ENCODE measurements around the gene MRPS18A.
A peak's percentile ranks its signal among the peaks of the same experiment; 100 is the strongest.

Gene MRPS18A

GRCh38 chr6:43629505-43630300 is 57.9 kb downstream of the MRPS18A start:
- peak overlapping the region; percentile 61 for H3K4me3 ChIP-seq (ENCODE audit: insufficient read depth, low read length, poor library complexity, severe bottlenecking)
- H3K9me2 ChIP-seq (replicated peaks; ENCODE audit: insufficient read depth, low read length), result no peaks in the 10 kb centered on the region
- H3K79me2 ChIP-seq (ENCODE audit: insufficient read depth, low read length), result peaks cover 20% of the 10 kb centered on the region
- H3K9ac ChIP-seq (ENCODE audit: low read length), result peak overlapping the region; percentile 67
- TF ChIP-seq EZH2phosphoT487 (conservative IDR thresholded peaks at IDR 0.05; ENCODE audit: low read length) (no peak), CTCF (IDR thresholded peaks at IDR 0.05; ENCODE audit: insufficient read depth, low read length, poor library complexity, severe bottlenecking) (no peak)
- H2AFZ ChIP-seq (ENCODE audit: low read depth, low read length, severe bottlenecking), result peak overlapping the region; percentile 69
- peak overlapping the region; percentile 62 for H3K4me2 ChIP-seq (ENCODE audit: low read depth, low read length, poor library complexity, severe bottlenecking)
- no peaks in the 10 kb centered on the region for H4K20me1 ChIP-seq (ENCODE audit: low read depth, low read length)
- H3K36me3 ChIP-seq (ENCODE audit: low read length), result no peaks in the 10 kb centered on the region
- H3K9me3 ChIP-seq (ENCODE audit: insufficient read depth, low read length), result no peaks in the 10 kb centered on the region
- no peaks in the 10 kb centered on the region for H3K27me3 ChIP-seq (ENCODE audit: low read length)
- peak overlapping the region; percentile 80 for H3K27ac ChIP-seq (ENCODE audit: low read depth, low read length)
- H3F3A ChIP-seq (ENCODE audit: insufficient read depth), result peaks cover 14% of the 10 kb centered on the region

- Histone ChIP-seq H3K79me2 (ENCODE audit: insufficient read depth, low read length) (peaks cover 20% of the 10 kb centered on the region), H3F3A (ENCODE audit: insufficient read depth) (peaks cover 13% of the 10 kb centered on the region), H3K4me3 (ENCODE audit: insufficient read depth, low read length, poor library complexity, severe bottlenecking) (peak within 1 kb of the TSS; percentile 78), H3K27me3 (ENCODE audit: low read length) (no peaks in the 10 kb centered on the region), H2AFZ (ENCODE audit: low read depth, low read length, severe bottlenecking) (peak within 1 kb of the TSS; percentile 69), H3K27ac (ENCODE audit: low read depth, low read length) (peak within 1 kb of the TSS; percentile 80), H3K9me3 (ENCODE audit: insufficient read depth, low read length) (no peaks in the 10 kb centered on the region), H3K36me3 (ENCODE audit: low read length) (no peaks in the 10 kb centered on the region), H3K9ac (ENCODE audit: low read length) (peak within 1 kb of the TSS; percentile 76), H4K20me1 (ENCODE audit: low read depth, low read length) (no peaks in the 10 kb centered on the region), H3K4me2 (ENCODE audit: low read depth, low read length, poor library complexity, severe bottlenecking) (peak within 1 kb of the TSS; percentile 69), H3K9me2 (replicated peaks; ENCODE audit: insufficient read depth, low read length) (no peaks in the 10 kb centered on the region)
- no peak for TF ChIP-seq CTCF (IDR thresholded peaks at IDR 0.05; ENCODE audit: insufficient read depth, low read length, poor library complexity, severe bottlenecking)
- TF ChIP-seq EZH2phosphoT487 (conservative IDR thresholded peaks at IDR 0.05; ENCODE audit: low read length), result no peak
These were observed 58.5 kb downstream of the MRPS18A start, which contains the start of gene GTPBP2 for GRCh38 chr6:43629104-43629504. Gene GTPBP2 (minus strand): TSS chr6:43629264. CDS start chr6:43629162, 102 bp downstream.

- Histone ChIP-seq H2AFZ (ENCODE audit: low read depth, low read length, severe bottlenecking) (peak overlapping the region; percentile 11), H3K4me3 (ENCODE audit: insufficient read depth, low read length, poor library complexity, severe bottlenecking) (peak overlapping the region; percentile 78), H3K36me3 (ENCODE audit: low read length) (no peaks in the 10 kb centered on the region), H3K9me3 (ENCODE audit: insufficient read depth, low read length) (no peaks in the 10 kb centered on the region), H3K27ac (ENCODE audit: low read depth, low read length) (peak overlapping the region; percentile 76), H3K27me3 (ENCODE audit: low read length) (no peaks in the 10 kb centered on the region), H3K9me2 (replicated peaks; ENCODE audit: insufficient read depth, low read length) (no peaks in the 10 kb centered on the region), H3F3A (ENCODE audit: insufficient read depth) (peaks cover 13% of the 10 kb centered on the region), H3K79me2 (ENCODE audit: insufficient read depth, low read length) (peaks cover 20% of the 10 kb centered on the region), H4K20me1 (ENCODE audit: low read depth, low read length) (no peaks in the 10 kb centered on the region), H3K4me2 (ENCODE audit: low read depth, low read length, poor library complexity, severe bottlenecking) (peak overlapping the region; percentile 69), H3K9ac (ENCODE audit: low read length) (peak overlapping the region; percentile 76)
- TF ChIP-seq EZH2phosphoT487 (conservative IDR thresholded peaks at IDR 0.05; ENCODE audit: low read length), result no peak
- TF ChIP-seq CTCF (IDR thresholded peaks at IDR 0.05; ENCODE audit: insufficient read depth, low read length, poor library complexity, severe bottlenecking), result no peak
These were observed 59.0 kb downstream of the MRPS18A start for GRCh38 chr6:43628393-43629103.
